Kidney epithelial cell (primary cell): ENCODE results near the gene PRELP. TPM values are rescaled to one million over a fixed set of nuclear protein-coding genes. Genes with fewer than 3 reads are reported as not detected.

Experiments used
- DNase-seq: peaks from one replicate; pipeline ENCODE4 v3.0.0-alpha.2; 2010; ENCODE audit warnings: low read depth
- H3K27me3 ChIP-seq: 2 replicates; pipeline ENCODE4 v1.6.0; 2011; ENCODE audit warnings: low read length; ENCODE audit not compliant: control insufficient read depth, insufficient read depth
- H3K36me3 ChIP-seq: 2 replicates; pipeline ENCODE4 v1.5.1; 2011; ENCODE audit warnings: low read length; ENCODE audit not compliant: control insufficient read depth, insufficient read depth
- H3K4me3 ChIP-seq: 2 replicates; pipeline ENCODE4 v1.5.1; 2011; ENCODE audit warnings: low read depth, mild to moderate bottlenecking, control low read depth, low read length
- CTCF ChIP-seq: IDR thresholded peaks from 2 replicates; pipeline ENCODE4 v1.5.1; 2011; ENCODE audit warnings: mild to moderate bottlenecking, moderate library complexity, low read length, control low read depth, inconsistent platforms; ENCODE audit not compliant: insufficient read depth, poor library complexity, severe bottlenecking
- total RNA-seq: library from RNA; depleted of rRNA; stranded (reverse); fragments of >200 nt; gene quantifications from 2 replicates; pipeline ENCODE4 v1.2.3, GENCODE V29; 2015

PRELP gene
- total RNA-seq, 1 donor from 2014 or later: under 0.01 TPM

- Histone ChIP-seq H3K27me3 (peaks cover 13% of the 10 kb centered on the region), H3K4me3 (no peak overlapping the region), H3K36me3 (no peaks in the 10 kb centered on the region)
- DNase-seq: no peak
- TF ChIP-seq CTCF: no peak
Observed at GRCh38 chr1:203492082-203492747, 16.6 kb downstream of the PRELP start.

- DNase-seq: no peak
- Histone ChIP-seq H3K36me3 (no peaks in the 10 kb centered on the region), H3K4me3 (no peak overlapping the region), H3K27me3 (peaks cover 13% of the 10 kb centered on the region)
- no peak for TF ChIP-seq CTCF
Observed at GRCh38 chr1:203492748-203493130, 17.1 kb downstream of the PRELP start.

- H3K4me3 ChIP-seq: no peak within 1 kb of the TSS
- no peak for DNase-seq
- peaks cover 13% of the 10 kb centered on the region for H3K27me3 ChIP-seq
- no peak for TF ChIP-seq CTCF
- no peaks in the 10 kb centered on the region for H3K36me3 ChIP-seq
Observed at GRCh38 chr1:203493901-203494300, 18.3 kb downstream of the PRELP start, which contains the start of gene OPTC. OPTC (plus strand) TSS chr1:203494153; CDS start chr1:203496006, 1,853 bp downstream.

GRCh38 chr1:203495845-203496244 lies 20.2 kb downstream of the PRELP start:
- no peak for TF ChIP-seq CTCF
- no peak overlapping the region for H3K4me3 ChIP-seq
- DNase-seq: no peak
- H3K36me3 ChIP-seq: no peaks in the 10 kb centered on the region
- H3K27me3 ChIP-seq: peaks cover 12% of the 10 kb centered on the region

- Histone ChIP-seq H3K27me3 (peaks cover 5% of the 10 kb centered on the region), H3K4me3 (no peak overlapping the region), H3K36me3 (no peaks in the 10 kb centered on the region)
- DNase-seq: no peak
- TF ChIP-seq CTCF: no peak
Observed at GRCh38 chr1:203497269-203497777, 21.7 kb downstream of the PRELP start.

- no peak overlapping the region for H3K4me3 ChIP-seq
- no peak for TF ChIP-seq CTCF
- H3K36me3 ChIP-seq: no peaks in the 10 kb centered on the region
- peaks cover 7% of the 10 kb centered on the region for H3K27me3 ChIP-seq
- no peak for DNase-seq
Observed at GRCh38 chr1:203499643-203500278, 24.2 kb downstream of the PRELP start.
